IgD-negative memory B cell (primary cell): ENCODE results near the gene AATF. TPM values are rescaled to one million over a fixed set of nuclear protein-coding genes. Genes with fewer than 3 reads are reported as not detected.
A peak's percentile ranks its signal among the peaks of the same experiment; 100 is the strongest.

Experiments used
- H3K27ac Mint-ChIP-seq, 3 donors: one replicate each; pipeline ENCODE4 v1.8.0; 2020 to 2022; ENCODE audit warnings: mild to moderate bottlenecking in 3 of 3, mixed read lengths in 3 of 3, moderate library complexity in 1 of 3
- H3K27me3 Mint-ChIP-seq: one replicate; pipeline ENCODE4 v1.8.0; 2021; ENCODE audit warnings: mixed read lengths
- H3K36me3 Mint-ChIP-seq: one replicate; pipeline ENCODE4 v1.8.0; 2020; ENCODE audit warnings: mild to moderate bottlenecking, mixed read lengths
- H3K4me1 Mint-ChIP-seq, 3 donors: one replicate each; pipeline ENCODE4 v1.8.0; 2020 to 2022; ENCODE audit warnings: mixed read lengths in 3 of 3, mild to moderate bottlenecking in 1 of 3
- H3K4me3 Mint-ChIP-seq, 4 donors: one replicate each; pipeline ENCODE4 v1.8.0; 2020 to 2022; ENCODE audit warnings: mild to moderate bottlenecking in 4 of 4, mixed read lengths in 4 of 4, moderate library complexity in 3 of 4
- H3K9me3 Mint-ChIP-seq, 3 donors: one replicate each; pipeline ENCODE4 v1.8.0; 2020 to 2021; ENCODE audit warnings: mixed read lengths in 3 of 3, mild to moderate bottlenecking in 1 of 3
- polyA plus RNA-seq: library from polyadenylated mRNA; unstranded; fragments of 300-500 nt; fragmentation: Illumina TruSeq; gene quantifications from one replicate; pipeline ENCODE4 v1.2.3, GENCODE V29; 2021

The AATF gene, protein sequence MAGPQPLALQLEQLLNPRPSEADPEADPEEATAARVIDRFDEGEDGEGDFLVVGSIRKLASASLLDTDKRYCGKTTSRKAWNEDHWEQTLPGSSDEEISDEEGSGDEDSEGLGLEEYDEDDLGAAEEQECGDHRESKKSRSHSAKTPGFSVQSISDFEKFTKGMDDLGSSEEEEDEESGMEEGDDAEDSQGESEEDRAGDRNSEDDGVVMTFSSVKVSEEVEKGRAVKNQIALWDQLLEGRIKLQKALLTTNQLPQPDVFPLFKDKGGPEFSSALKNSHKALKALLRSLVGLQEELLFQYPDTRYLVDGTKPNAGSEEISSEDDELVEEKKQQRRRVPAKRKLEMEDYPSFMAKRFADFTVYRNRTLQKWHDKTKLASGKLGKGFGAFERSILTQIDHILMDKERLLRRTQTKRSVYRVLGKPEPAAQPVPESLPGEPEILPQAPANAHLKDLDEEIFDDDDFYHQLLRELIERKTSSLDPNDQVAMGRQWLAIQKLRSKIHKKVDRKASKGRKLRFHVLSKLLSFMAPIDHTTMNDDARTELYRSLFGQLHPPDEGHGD
- polyA plus RNA-seq: 98.0 TPM

DNA sequence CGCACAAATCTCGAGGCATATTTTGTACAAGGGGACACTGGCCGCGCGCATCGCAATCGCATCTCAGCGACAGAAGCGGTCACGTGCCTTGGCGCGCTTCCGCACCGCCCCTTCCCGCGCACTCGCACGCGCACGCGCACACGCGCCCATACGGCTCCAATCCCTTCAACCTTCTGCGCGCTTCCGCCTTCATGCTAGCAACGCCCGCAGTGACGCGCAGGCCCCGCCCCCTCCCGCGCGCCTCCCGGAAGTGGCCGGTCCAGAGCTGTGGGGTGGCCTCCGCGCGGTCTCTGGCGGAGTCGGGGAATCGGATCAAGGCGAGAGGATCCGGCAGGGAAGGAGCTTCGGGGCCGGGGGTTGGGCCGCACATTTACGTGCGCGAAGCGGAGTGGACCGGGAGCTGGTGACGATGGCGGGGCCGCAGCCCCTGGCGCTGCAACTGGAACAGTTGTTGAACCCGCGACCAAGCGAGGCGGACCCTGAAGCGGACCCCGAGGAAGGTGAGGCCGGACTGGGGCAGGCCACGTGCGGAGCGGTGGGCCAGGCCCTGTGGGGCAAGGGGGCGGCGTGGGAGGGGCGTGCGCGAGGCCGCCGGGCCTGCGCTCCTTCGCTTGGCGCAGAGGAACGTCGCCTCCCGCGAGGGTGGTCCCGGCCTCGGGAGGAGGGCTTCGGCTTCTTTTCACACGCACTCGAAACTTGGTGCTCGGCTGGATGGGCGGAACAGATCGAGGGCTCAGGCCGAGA is at the start of gene AATF:
AATF (plus strand) TSS at position 238 of the 744 bp plus-strand sequence; CDS start at position 410, 172 bp downstream.
- Mint-ChIP-seq H3K9me3 (peaks cover 0 to 1% (median 0%) of the 10 kb centered on the region in 3 donors), H3K27ac (peak within 1 kb of the TSS; percentile 79 to 96 (median 94)), H3K36me3 (no peaks in the 10 kb centered on the region), H3K4me1 (peaks cover 22 to 38% (median 36%) of the 10 kb centered on the region in 3 donors), H3K4me3 (peak within 1 kb of the TSS; percentile 84 to 100 (median 98)), H3K27me3 (peaks cover 32% of the 10 kb centered on the region)

DNA sequence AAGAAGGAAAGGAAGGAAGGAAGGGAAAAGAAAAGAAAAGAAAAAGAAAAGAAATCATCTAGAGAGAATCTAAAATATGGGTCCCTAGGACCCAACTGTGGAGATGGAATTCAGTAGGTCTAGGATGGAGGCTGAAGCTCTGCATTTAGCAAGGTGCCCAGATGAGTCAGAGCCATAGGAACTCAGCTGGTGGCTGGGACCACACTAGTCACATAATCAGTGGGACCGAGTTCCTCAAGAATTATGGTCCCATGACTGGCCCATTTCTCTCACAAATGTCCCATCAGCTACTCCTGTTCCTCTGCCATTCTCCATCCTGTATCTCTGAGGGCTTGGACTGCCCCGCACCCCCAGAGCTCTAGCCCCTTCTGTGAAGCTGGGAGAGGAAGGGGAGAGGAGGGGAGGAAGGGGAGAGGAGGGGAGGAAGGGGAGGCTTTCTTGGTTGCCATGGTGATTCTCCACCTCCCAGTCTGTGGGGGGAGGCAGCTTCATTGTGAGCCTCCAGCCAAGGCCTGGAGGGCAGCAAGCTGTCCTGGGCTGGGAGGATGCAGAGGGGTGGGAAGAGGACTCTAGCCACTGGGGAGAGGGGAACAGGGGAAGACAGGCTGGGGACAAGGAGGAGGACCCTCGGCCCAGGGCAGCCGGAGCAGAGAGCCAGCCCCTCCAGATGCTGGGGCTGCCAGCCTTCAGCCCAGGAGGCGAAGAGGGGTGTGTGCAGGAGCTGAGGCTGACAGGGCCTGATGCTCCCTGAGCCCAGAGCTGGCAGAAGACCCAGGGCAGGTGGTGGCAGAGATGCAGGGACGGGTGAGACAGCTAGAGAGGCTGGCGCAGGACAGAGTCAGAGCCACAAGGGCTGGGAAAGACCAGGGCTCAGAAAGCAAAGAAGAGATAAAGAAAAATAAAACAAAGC is 49.2 kb upstream of the AATF start:
- H3K36me3 Mint-ChIP-seq: no peaks in the 10 kb centered on the region
- peaks cover 0 to 1% (median 0%) of the 10 kb centered on the region in 3 donors for H3K9me3 Mint-ChIP-seq
- no peaks in the 10 kb centered on the region for H3K4me1 Mint-ChIP-seq
- H3K4me3 Mint-ChIP-seq: no peak overlapping the region
- H3K27ac Mint-ChIP-seq: no peak overlapping the region
- H3K27me3 Mint-ChIP-seq: peaks cover 13% of the 10 kb centered on the region

DNA sequence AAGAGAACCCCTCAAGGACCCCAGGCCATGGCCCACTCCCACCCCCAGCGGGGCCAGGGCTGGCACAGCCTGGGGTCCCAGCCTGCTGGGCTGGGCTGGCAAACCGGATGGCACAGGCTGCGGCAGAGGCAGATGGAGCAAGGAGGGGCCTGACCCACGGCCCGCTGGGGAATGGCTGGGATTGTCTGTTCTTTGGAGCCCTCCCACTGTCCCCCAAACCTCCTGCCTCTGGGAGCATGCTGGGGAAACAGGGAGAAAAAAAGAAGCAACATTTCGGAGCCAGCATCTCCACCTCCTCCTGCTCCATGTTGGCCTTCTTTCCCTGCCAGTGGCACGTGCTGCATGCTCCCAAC is 48.6 kb upstream of the AATF start:
- Mint-ChIP-seq H3K4me3 (no peak overlapping the region), H3K36me3 (no peaks in the 10 kb centered on the region), H3K27me3 (peaks cover 19% of the 10 kb centered on the region), H3K27ac (no peak overlapping the region), H3K4me1 (no peaks in the 10 kb centered on the region), H3K9me3 (peaks cover 0 to 1% (median 0%) of the 10 kb centered on the region in 3 donors)

DNA sequence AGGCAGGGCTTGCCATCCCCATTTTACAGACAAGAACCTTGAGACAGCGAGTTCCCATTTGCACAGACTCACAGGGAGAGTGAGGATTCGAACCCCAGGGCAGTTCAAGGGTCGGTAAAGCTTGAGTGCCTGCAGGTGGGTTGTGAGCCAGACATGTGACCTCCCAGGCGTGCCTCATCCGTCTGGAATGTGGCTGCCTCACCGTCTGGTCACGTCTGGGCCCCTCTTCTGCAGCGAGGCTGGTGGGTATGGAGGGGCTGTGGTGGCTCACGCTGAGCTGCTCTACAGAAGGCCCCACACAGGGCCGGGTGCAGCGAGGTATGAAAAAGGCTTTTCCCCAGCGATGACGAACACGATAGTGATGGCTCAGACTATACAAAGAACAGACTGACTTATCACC is 47.2 kb upstream of the AATF start:
- H3K27me3 Mint-ChIP-seq: peaks cover 21% of the 10 kb centered on the region
- H3K27ac Mint-ChIP-seq: no peak overlapping the region
- no peak overlapping the region for H3K4me3 Mint-ChIP-seq
- no peaks in the 10 kb centered on the region for H3K4me1 Mint-ChIP-seq
- H3K36me3 Mint-ChIP-seq: no peaks in the 10 kb centered on the region
- H3K9me3 Mint-ChIP-seq: peaks cover 0 to 1% (median 0%) of the 10 kb centered on the region in 3 donors

DNA sequence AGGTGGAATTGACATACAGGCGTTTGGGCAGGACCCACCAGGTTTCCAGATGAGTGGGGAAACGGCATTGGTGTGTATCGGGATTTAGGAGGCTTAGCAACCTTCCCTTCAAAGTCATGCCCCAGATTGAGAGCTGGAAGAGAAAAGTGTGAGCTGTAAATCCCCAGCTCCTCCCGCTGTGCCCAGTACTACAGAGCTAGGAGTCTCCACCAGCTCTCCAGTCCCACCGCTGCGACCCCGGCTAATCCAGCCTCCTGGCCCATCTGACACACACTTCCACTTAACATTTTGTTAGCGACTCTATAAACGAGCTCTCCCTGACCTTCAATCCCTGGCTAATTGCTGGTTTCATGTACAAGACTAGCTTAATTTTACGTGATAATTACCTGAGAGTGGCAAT is 41.3 kb upstream of the AATF start:
- H3K27ac Mint-ChIP-seq: no peak overlapping the region
- H3K4me1 Mint-ChIP-seq: no peaks in the 10 kb centered on the region
- H3K27me3 Mint-ChIP-seq: peaks cover 22% of the 10 kb centered on the region
- H3K4me3 Mint-ChIP-seq: no peak overlapping the region
- H3K9me3 Mint-ChIP-seq: peaks cover 0 to 1% (median 0%) of the 10 kb centered on the region in 3 donors
- H3K36me3 Mint-ChIP-seq: peaks cover 2% of the 10 kb centered on the region

DNA sequence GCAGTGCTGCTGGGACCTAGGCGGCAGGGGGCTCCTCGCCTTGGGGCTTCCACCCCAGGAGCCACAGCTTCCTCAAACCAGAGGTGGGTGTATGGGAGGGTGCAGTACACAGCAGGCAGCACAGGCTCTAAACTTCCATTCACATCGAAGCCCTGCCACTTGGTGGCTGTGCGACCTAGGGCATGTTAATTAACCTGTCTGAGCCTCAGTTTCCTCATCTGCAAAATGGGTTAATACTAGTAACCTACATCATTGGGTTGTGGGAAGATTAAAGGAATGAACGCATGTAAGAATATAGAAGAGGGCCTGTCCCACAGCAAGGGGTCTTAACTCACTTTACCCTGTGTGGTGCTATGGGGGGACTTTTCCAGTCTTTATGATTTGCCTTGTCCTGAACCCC is 38.2 kb upstream of the AATF start:
- Mint-ChIP-seq H3K9me3 (peaks cover 0 to 1% (median 0%) of the 10 kb centered on the region in 3 donors), H3K27ac (no peak overlapping the region), H3K27me3 (peaks cover 12% of the 10 kb centered on the region), H3K4me3 (no peak overlapping the region), H3K36me3 (peaks cover 2% of the 10 kb centered on the region), H3K4me1 (no peaks in the 10 kb centered on the region)

DNA sequence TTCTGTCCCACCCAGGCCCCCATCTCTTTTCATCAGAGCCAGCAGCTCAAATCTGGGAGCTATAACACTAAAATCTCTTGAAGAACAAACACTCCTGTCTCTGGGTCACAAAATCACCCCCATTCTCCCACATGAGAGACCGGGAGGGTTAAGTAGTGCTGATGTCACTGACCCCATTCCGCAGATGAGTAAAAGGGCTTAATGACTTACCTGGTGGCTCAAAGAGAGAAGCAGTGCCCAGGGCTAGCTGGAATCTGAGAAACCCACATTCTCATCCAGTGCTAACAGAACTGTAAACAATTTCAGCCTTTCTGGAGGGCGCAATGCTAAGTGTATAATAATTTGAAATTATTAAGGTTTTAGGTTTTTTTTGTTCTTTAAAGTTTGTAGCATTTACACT is 37.8 kb upstream of the AATF start:
- Mint-ChIP-seq H3K27me3 (peaks cover 12% of the 10 kb centered on the region), H3K4me1 (no peaks in the 10 kb centered on the region), H3K4me3 (no peak overlapping the region), H3K9me3 (peaks cover 0 to 1% (median 0%) of the 10 kb centered on the region in 3 donors), H3K36me3 (peaks cover 2% of the 10 kb centered on the region), H3K27ac (no peak overlapping the region)

DNA sequence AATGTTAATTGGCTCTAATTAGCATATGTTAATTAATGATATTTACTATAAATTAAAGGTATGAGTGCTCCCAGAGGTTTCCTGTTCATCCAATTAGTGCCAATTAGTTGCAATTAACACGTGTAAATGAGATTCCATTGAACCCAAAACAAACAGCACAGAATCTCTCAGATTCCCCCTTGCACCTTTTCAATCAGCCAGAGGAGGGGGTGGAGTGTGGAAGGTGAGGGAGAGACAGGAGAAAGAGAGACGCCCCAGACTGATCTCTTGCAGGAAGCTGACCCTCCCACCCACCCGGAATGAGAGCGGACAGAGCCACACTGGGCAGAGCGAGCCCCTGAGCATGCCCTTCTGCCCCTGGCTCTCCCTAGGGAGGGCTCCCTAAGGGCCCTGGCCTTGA is 35.6 kb upstream of the AATF start:
- no peaks in the 10 kb centered on the region for H3K4me1 Mint-ChIP-seq
- peaks cover 16% of the 10 kb centered on the region for H3K27me3 Mint-ChIP-seq
- H3K4me3 Mint-ChIP-seq: no peak overlapping the region
- no peaks in the 10 kb centered on the region for H3K36me3 Mint-ChIP-seq
- no peak overlapping the region for H3K27ac Mint-ChIP-seq
- H3K9me3 Mint-ChIP-seq: no peaks in the 10 kb centered on the region

DNA sequence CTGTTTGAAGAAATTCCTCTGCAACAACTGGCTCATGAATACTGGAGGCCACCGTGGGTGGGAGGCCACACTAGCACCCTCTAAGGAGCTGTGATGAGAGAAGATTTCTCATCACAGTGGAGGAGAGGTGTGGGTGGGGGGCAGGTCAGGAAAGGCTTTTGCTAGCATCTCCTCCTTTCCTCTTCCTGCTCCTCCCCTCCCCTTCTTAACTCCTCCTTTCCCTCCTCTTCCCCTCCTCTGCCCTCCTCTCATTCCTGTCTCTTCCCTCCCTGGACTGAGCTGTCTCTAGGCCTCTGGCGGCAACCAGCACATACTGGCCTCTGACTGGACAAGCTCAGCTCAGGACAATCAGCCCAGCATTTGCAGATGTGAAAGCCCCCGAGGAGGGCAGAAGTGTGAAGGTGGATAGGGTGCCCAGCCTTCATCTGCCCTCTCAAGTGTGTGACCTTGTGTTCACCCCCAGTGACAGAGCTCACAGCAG is 30.5 kb upstream of the AATF start:
- Mint-ChIP-seq H3K27me3 (peaks cover 33% of the 10 kb centered on the region), H3K27ac (no peak overlapping the region), H3K4me3 (no peak overlapping the region), H3K9me3 (no peaks in the 10 kb centered on the region), H3K4me1 (no peaks in the 10 kb centered on the region), H3K36me3 (peaks cover 2% of the 10 kb centered on the region)

DNA sequence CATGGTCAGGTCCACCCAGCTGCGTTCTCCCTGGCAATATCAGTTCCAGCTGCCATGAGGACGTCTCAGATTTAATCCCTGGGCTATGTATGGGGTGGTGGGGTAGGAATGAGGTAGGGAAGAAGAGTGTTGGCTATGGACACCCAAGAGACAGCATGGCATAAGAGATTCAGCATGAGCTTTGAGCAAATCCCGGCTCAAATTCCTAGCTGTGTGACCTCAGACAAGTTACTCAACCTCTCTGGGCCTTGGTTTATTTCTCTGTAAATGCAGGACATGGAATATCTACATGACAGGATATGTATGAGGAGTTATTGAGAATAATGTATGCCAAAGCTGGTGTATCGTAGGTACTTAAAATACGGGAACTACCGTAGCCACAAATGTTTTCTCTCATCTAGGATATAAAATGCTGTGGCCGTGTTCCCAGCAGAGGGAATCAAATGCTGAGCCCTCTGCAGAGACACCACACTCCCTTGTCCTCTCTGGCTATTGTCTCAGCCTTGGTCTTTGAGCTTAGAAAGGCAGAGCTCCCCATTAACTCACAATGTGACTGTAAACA is 29.3 kb upstream of the AATF start:
- H3K36me3 Mint-ChIP-seq: peaks cover 2% of the 10 kb centered on the region
- no peaks in the 10 kb centered on the region for H3K9me3 Mint-ChIP-seq
- H3K27me3 Mint-ChIP-seq: peaks cover 30% of the 10 kb centered on the region
- no peak overlapping the region for H3K4me3 Mint-ChIP-seq
- H3K4me1 Mint-ChIP-seq: no peaks in the 10 kb centered on the region
- H3K27ac Mint-ChIP-seq: no peak overlapping the region

DNA sequence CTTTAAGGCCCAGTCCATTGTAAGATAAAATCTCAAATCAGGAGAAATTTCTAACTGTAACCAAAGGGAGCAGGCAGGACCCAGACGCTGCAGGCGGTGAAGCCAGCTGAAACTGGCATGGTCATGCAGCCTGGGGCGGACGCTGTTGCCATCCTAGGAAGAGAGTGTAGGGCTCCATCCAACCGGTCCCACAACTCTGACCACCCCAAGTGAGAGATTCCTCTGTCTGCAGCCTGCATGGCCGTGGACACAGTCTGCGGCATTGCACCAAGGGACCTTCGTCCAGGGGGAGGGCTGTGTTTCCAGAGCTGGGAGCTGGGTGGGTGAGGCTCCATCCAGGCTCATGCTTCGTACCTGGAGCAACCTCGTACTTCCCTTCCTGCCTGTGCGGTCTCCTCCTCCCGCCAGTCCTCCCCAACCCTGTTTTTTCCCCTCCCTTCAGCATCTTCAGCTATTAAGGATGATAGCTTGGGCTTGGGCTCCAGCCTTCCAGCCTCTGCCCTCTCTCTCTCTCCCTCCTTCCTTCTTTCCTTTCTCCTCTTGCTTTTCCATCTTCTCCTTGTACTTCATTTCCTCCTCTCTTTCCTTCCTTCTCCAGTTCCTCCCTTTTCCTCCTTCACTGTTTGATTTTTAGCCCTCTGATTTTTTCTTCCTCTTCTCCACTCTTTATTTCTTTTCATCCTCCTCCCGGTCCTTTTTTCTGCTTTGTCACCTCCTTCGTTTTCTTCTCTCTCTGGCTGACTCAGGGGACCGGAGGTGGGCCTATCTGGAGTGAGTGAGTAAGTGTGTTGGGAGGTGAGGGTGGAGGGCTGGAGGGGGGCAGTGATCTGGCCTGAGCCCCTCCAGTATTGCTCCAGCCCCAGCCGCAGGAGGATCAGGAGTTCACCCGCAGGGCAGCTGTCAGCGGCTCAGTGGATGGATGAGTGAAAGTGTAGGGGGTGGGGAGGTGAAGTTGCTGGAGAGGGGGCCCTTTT is 28.4 kb upstream of the AATF start:
- H3K27me3 Mint-ChIP-seq: peaks cover 30% of the 10 kb centered on the region

DNA sequence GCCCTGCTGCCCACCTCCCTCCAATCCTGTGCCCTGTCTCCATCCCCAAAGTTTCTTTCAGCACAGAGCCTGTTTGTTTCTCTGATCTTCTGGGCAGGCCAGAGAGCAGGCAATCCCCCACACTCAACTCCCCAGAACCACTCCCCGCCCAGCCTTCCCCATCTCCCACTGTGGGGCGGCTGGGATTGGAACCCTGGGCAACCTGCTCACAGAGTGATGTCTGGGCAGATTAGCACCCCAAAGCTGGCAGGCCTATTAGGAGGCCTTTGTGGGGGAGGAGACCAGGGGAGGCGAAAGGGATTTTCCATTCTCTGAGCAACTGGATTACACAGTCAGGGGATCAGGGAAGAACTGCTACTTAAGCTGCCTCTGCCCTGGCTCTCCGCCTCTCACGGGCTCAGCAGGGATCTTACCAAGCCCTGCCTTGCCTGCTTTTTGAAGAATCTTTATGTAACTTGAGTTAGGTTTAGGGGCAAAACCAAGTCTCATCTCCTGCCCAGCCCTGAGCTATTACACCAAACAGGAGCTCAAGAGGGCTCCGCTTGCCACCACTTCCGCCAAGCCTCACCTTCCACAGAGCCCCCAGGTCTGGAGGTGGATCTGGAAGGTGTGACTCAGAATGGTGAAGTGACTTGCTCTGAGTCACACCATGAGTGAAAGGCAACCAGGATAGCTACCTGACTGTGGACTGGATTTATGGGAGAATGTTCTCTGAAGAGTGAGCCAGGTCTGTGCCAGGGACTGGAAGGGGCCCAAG is 27.5 kb upstream of the AATF start:
- Mint-ChIP-seq H3K9me3 (no peaks in the 10 kb centered on the region), H3K4me1 (no peaks in the 10 kb centered on the region), H3K4me3 (no peak overlapping the region), H3K27ac (no peak overlapping the region), H3K36me3 (peaks cover 2% of the 10 kb centered on the region), H3K27me3 (peaks cover 30% of the 10 kb centered on the region)

More for the DNA sequence above, 28.4 kb upstream of the AATF start:
- Mint-ChIP-seq H3K4me1 (no peaks in the 10 kb centered on the region), H3K9me3 (no peaks in the 10 kb centered on the region), H3K36me3 (peaks cover 2% of the 10 kb centered on the region), H3K27ac (no peak overlapping the region), H3K4me3 (no peak overlapping the region)

DNA sequence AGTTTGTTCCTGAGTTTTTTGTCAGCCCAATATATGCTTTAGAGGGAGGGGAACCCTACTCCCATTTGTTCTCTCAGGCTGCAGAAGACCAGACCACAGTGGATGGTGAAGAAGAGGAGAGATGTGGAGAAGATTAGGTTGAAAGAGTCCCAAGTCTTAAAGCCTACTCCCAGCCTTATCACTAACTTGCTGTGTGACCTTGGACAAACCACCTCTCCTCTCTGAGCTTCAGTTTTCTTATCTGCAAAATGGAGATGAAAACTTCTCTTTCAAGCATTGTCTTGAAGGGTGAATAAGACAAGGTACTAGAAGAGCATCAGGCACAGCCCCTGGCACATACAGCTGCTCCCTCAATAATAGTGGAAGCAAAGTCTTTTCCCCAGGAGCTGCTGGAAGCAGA is 26.6 kb upstream of the AATF start:
- Mint-ChIP-seq H3K27ac (no peak overlapping the region), H3K36me3 (peaks cover 2% of the 10 kb centered on the region), H3K4me1 (no peaks in the 10 kb centered on the region), H3K4me3 (no peak overlapping the region), H3K9me3 (no peaks in the 10 kb centered on the region), H3K27me3 (peaks cover 26% of the 10 kb centered on the region)
